RWPE1 (cell line): Measurements from ENCODE around the gene AGXT.

Source experiments
- CTCF ChIA-PET: fragments of 350-600 bp; sonication (Branson Sonifier 250); formaldehyde crosslinking; extraction: SDS; loops from one replicate; lab custom pipeline; 2021; lab: Yijun Ruan, JAX
- POLR2A ChIA-PET: fragments of 400-600 bp; formaldehyde crosslinking; extraction: SDS; loops from one replicate; lab custom pipeline; 2020; ENCODE audit warnings: antibody characterized with exemption; ENCODE audit not compliant: low non-redundant PET; lab: Yijun Ruan, JAX
- DNase-seq: peaks from one replicate; pipeline ENCODE4 v3.0.0; 2012; ENCODE audit warnings: low spot score
- H3K27ac ChIP-seq: fragments of 450-650 bp; 2 replicates; pipeline ENCODE4 v1.5.1; 2017
- CTCF ChIP-seq: fragments of 450-650 bp; conservative IDR thresholded peaks from 2 replicates; pipeline ENCODE4 v1.5.1; 2017; ENCODE audit warnings: low read depth, mild to moderate bottlenecking

Gene AGXT

GRCh38 chr2:240892925-240893324 lies 24.3 kb downstream of the AGXT start:
- CTCF ChIA-PET: no interaction called here
- POLR2A ChIA-PET: no interaction called here
- TF ChIP-seq CTCF: no peak
- no peak for DNase-seq
- no peak overlapping the region for H3K27ac ChIP-seq

GRCh38 chr2:240893363-240893844 lies 24.8 kb downstream of the AGXT start:
- POLR2A ChIA-PET: no interaction called here
- peak; percentile 65 for DNase-seq
- CTCF ChIA-PET: no interaction called here
- TF ChIP-seq CTCF: no peak
- no peak overlapping the region for H3K27ac ChIP-seq

GRCh38 chr2:240894006-240894405 lies 25.4 kb downstream of the AGXT start:
- ChIA-PET CTCF (interaction anchor here (0.6 kb wide), 1 partner anchor 96 kb away, joined by 3 read pairs; no protein-coding TSS in a partner anchor), POLR2A (no interaction called here)

GRCh38 chr2:240894836-240895558 lies 26.4 kb downstream of the AGXT start:
- no peak for TF ChIP-seq CTCF
- CTCF ChIA-PET: no interaction called here
- DNase-seq: no peak
- H3K27ac ChIP-seq: no peak overlapping the region
- POLR2A ChIA-PET: no interaction called here

More at GRCh38 chr2:240894006-240894405, 25.4 kb downstream of the AGXT start:
- DNase-seq: no peak
- TF ChIP-seq CTCF: no peak
- H3K27ac ChIP-seq: no peak overlapping the region

- CTCF ChIA-PET: interaction anchor here (2.2 kb wide), 1 partner anchor 18 kb away, joined by 14 read pairs; no protein-coding TSS in a partner anchor
- TF ChIP-seq CTCF: no peak
- POLR2A ChIA-PET: no interaction called here
- H3K27ac ChIP-seq: no peak within 1 kb of the TSS; the same call in 1 of the 2 replicates
- DNase-seq: peak; percentile 67
Measured at GRCh38 chr2:240895656-240896388, 27.2 kb downstream of the AGXT start, which contains the start of gene MAB21L4. Gene MAB21L4 (minus strand): TSS chr2:240896156. CDS start chr2:240895997, 159 bp downstream.

- H3K27ac ChIP-seq: no peak overlapping the region; the same call in 1 of the 2 replicates
- DNase-seq: no peak
- TF ChIP-seq CTCF: no peak
- ChIA-PET CTCF (interaction anchor here (0.6 to 2.2 kb wide), 2 partner anchors 17 to 63 kb away, joined by 3 to 14 read pairs; no protein-coding TSS in a partner anchor), POLR2A (no interaction called here)
Measured at GRCh38 chr2:240896394-240896793, 27.8 kb downstream of the AGXT start.
